CD4-positive, alpha-beta T cell treated with Interleukin-6 at 100 ng/mL for 8 hours (primary cell): ENCODE measurements around the gene ZNF717.
"Not testable (repeated sequence)": the region's sequence is repeated elsewhere in the genome, so short reads cannot be mapped to it uniquely, and the experiment has no call there.

Source experiments
- DNase-seq: peaks from one replicate; pipeline ENCODE4 v3.0.0-alpha.2; 2020; ENCODE audit warnings: mixed read lengths, low spot score

The ZNF717 gene

DNA sequence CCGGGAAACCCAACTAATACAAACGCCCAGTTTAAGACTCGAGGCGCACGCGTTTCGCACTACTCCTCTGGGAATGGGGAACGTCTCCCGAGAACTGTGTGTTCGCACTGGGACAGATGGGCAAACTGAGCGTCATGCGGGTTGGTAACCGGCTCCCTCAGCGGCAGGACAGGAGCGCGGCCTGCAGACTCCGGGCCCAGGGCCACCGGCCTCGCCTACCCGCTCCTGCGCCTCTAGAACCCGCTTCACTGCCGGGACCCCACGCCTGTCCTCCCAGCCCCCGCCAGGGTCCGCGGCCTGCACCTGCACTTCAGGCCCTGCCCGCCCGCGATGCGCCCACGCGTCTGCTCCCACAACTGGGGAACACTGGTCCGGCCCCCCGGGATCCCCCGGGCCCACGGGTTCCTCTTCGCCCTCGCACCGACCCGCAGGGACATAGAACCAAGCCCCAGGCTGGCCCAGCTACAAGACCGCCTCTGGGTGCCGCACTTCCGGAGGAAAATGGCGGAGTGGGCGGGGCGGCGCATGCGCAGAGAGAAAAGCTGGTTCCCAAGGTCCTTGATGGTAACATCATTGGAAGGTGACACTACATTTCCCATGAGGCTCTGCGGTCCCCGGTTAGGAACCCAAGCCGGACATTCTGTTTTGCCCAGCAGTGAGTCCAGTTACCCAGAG is at the start of gene ZNF717:
TSS of gene ZNF717 (minus strand) at position 469 of the 675 bp plus-strand sequence. CDS start 2,187 bp downstream, outside the sequence.
- DNase-seq: peak; percentile 77

DNA sequence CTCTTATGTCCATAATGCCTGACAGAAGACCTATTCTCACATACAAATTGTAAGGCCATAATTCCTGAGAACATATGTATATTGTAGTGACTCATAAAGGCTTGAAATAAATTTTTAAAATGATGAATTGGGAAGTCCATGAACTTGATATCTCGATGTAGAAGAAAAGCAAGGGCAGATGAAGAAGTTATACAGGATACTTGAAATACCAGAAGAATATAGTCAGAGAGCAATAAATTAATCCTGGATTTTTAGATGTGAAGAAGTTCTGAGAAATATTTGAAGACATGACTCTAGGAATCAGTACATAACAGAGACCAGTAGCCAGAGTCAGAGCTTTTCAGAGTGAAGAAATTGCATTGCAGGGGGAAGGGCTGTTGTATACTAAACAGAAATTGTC is 45.7 kb upstream of the ZNF717 start:
- DNase-seq: not testable (repeated sequence)

DNA sequence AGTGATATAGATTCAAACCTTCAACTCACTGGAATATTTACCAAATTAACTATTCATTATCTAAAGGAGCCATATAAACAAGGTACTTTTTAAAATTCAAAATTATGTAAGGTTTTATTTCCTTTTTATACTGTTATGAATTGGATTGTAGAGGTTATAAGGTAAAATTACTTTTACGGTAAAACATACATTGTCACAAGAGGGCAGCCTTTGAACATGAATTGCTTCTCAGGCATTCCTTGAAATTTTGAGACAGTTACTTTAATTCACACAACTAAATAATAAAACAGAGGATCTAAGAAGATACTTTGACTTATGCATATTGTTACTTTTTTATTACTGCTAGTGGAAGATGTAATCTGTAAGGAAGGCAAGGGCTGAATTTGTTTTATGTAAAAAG is 32.7 kb upstream of the ZNF717 start:
- DNase-seq: not testable (repeated sequence)

DNA sequence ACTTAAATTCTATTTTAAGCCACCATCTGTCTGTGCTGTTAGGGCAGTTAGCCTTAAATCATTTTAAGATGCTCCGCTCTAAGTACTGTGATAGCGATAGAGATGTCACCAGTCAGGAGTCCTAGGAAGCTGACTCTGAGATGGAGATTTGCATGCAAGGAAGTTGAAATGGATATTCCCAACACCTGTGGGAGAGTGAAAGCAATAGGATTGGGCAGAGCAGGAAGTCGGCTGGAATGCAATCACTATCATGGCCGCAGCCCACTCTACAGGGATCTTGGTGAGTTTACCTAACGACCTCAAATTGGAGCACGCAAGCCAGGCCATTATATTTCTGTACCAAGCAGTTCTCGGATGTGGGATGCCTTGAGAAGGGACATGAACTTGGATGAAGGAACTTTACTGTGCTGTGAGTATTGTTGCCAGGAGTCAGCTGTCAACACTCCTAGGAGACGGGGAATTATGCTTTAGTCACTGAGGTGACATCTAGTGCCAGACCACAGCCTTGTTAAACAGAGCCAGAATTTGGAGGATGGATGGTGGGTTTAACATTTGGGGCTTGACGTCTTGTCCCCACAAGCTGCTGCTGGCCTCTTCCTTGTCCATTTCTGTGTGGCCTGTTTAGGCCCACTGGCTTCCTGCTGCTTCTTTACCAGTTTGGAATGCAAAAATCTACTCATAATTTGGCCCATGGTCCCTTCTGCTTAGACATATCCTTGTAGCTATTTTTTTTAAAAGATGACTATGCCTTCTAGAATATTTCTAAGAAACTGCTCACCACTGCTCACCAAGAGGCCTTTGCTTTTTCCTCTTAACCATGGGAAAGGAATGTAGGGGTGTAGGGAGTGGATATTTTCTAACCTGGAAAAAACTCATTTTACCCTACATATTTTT is 31.2 kb upstream of the ZNF717 start:
- DNase-seq: not testable (repeated sequence)

DNA sequence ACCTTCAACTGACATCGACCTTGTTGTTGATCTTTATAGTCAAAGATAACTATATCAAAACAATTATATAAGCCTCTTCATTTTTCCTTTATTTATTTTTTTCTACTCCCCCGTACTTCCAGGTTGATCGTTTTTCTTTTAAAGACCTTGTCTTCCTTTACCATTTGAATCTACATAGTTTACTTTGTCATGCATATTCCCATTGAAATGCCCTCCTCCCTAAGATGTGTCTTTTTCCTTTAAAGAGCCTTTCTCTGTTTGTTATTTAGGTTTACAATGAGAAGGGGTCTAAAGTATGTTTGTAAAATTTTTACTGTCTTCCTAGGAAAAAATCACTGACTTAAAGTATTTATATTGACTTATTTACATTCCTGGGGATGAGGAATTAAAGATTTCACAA is 29.4 kb upstream of the ZNF717 start:
- no peak for DNase-seq

DNA sequence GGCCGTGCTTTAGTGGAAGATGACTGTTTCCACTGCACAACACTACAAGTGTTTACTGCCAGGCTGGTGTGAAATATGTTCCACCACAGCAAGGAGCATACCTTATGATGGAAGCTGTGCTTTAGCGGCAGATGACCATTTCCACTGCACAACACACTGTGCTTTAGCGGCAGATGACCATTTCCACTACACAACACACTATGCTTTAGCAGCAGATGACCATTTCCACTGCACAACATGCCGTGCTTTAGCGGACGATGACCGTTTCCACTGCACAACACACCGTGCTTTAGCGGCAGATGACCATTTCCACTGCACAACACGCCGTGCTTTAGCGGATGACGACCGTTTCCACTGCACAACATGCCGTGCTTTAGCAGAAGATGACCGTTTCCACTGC is 2.8 kb downstream of the ZNF717 start:
- no peak for DNase-seq

DNA sequence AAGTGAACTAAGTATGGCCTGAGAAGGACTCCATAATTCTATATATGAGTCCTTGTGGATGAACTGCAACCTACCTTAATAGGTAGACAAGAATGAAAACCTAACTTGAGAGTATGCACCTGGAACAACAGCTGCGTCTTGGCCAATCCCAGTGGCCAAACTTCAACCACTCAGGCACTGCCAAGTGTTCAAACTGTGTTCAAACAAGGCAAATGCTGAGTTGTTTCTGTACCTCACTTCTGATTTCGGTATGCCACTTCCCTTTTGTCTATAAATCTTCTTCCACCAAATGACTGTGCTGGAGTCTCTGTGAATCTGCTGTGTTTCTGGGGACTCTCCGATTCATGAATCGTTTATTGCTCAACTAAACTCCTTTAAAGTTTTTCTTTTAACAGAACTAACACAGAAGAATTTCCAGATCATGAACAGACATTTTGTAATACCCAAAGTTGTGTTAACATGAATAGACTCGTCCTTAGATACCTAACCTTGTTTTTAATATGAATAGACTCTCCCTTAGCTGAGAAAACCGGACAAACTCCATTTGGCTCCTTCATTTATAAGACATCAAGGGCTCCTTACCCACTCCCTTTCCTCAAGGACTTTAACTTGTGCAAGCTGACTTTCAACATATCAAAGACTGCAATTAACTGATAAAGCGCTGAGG is 4.1 kb downstream of the ZNF717 start:
- DNase-seq: no peak

DNA sequence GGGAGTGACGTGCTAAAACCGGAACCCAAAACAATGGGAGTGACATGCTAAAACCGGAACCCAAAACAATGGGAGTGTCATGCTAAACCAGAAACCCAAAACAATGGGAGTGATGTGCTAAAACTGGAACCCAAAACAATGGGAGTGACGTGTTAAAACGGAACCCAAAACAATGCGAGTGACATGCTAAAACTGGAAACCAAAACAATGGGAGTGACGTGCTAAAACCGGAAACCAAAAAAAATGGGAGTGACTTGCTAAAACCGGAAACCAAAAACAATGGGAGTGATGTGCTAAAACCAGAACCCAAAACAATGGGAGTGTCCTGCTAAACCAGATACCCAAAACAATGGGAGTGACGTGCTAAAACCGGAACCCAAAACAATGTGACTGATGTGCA is 7.6 kb downstream of the ZNF717 start:
- not testable (repeated sequence) for DNase-seq

DNA sequence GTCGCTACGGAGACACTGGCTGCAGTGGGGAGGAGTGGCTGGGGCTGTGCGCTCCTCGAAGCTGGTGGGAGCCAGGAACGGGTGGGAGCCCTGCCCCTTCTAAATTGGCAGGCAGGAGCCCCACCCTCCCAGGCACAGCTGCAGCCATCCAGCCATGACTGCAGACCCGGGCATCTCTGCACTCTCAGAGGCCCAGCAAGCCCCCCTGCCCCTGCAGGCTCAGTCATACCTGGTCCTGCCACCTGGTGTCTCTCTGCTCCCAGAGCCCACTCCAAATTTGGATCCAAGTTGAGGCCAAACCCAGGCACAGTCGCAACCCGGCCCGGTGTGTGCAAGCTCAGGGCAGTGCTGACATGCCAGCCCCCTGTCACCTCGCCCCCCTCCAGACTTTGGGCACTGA is 13.7 kb downstream of the ZNF717 start:
- DNase-seq: not testable (repeated sequence)

DNA sequence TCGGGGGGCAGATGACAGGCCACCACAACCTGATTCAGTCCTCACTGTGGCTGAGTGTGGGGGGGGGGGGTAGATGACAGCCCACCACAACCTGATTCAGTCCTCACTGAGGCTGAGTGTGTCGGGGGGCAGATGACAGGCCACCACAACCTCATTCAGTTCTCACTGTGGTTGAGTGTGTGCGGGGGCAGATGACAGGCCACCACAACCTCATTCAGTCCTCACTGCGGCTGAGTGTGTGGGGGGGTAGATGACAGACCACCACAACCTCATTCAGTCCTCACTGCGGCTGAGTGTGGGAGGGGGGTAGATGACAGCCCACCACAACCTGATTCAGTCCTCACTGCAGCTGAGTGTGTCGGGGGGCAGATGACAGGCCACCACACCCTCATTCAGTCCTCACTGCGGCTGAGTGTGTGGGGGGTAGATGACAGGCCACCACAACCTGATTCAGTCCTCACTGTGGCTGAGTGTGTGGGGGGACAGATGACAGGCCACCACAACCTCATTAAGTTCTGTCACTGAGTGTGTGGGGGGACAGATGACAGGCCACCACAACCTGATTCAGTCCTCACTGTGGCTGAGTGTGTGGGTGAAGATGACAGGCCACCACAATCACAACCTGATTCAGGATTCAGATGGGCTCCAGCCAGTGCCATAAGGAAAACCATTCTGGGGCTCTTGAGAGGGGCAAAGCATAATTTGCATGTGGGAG is 16.9 kb downstream of the ZNF717 start:
- DNase-seq: no peak

DNA sequence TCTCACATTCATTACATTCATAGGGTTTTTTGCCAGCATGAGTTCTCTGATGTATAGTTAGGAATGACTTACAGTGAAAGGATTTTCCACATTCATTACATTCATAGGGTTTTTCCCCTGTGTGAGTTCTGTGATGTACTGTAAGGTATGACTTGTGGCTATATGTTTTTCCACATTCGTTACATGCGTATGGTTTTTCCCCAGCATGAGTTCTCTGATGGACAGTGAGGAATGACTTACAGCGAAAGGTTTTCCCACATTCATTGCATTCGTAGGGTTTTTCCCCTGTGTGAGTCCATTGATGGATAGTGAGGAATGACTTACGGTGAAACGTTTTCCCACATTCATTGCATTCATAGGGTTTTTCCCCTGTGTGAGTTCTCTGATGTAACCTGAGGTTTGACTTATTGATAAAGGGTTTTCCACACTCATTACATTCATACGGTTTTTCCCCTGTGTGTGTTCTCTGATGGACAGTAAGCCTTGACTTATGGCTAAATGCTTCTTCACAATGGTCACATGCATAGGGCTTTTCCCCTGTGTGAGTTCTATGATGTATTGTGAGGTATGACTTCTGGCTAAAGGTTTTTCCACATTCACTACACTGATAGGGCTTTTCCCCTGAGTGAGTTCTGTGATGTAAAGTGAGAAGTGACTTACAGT is 47.4 kb downstream of the ZNF717 start:
- no peak for DNase-seq

DNA sequence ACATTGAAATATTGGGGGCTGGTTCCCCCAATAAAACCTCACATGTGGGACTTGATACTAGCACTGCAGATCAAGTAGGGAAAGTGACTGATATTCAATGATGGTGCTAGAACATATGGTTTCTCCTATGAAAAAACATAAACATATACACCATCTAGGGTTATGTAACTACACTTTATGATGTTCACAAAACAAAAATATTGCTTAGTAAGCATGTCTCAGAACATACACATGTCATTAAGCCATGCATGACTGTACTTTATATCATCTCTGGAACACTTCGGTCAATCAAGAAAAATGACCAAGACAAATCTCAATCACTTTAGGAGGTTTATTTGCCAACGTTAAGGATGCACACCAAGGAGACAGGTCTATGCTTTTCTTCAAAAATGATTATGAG is 57.4 kb downstream of the ZNF717 start:
- no peak for DNase-seq

DNA sequence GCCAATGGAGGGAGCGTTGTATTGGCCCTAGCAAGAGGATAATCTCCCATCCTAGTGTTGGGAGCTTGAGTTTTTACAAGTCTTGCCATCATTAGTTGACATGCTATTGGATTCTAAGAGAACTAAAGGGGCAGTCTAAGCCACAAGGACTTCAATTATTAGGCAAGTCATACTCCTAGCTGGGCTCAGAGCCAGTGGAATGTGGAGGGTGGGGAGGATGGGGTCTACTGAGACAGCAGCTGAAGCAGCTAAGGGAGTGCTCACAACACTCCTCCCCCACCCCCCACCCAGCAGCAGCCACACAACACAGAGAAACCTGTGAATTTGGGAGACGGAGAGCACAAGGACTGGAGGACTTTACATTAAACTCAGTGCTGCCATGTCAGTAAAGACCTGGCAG is 93.3 kb downstream of the ZNF717 start:
- DNase-seq: no peak

DNA sequence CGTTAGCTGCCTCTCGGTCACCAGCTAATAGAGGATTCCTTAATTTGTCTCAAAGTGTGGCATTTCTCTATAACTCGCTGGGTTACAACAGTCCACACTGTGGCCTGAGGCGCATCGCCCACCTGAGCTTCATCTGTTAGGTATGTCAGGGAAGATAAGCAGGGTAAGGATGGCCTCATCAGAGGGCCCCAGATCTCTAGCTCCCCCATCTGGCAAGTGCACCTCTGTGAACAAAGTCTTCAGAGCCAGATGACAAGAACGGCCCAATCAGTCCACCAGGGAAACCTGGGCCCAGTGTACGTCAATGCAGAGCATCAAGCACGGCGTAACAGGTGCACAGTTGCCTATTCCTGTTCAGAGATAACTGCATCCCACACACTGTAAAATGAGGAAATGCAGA is 98.0 kb downstream of the ZNF717 start:
- DNase-seq: no peak
